G401.6 (cell line): Measurements from ENCODE around the gene PPP1R3D.
"Not testable (repeated sequence)": the region's sequence is repeated elsewhere in the genome, so short reads cannot be mapped to it uniquely, and the experiment has no call there.

Source experiments
- FAIRE-seq: peaks from 2 replicates; lab custom pipeline; 2012; peaks lifted over from hg19 to GRCh38; lab: Jason Lieb, UNC

The PPP1R3D gene, protein sequence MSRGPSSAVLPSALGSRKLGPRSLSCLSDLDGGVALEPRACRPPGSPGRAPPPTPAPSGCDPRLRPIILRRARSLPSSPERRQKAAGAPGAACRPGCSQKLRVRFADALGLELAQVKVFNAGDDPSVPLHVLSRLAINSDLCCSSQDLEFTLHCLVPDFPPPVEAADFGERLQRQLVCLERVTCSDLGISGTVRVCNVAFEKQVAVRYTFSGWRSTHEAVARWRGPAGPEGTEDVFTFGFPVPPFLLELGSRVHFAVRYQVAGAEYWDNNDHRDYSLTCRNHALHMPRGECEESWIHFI

GRCh38 chr20:59940129-59940955, at the start of gene PPP1R3D, which contains the start of gene FAM217B:
PPP1R3D (minus strand) TSS chr20:59940305; CDS start chr20:59939931, 374 bp downstream.
FAM217B (plus strand) TSS chr20:59940389; CDS start chr20:59943944, 3,555 bp downstream.
- no peak for FAIRE-seq

- no peak for FAIRE-seq
These were observed 48.0 kb upstream of the PPP1R3D start for GRCh38 chr20:59988141-59988540.

GRCh38 chr20:59987135-59987534, 47.0 kb upstream of the PPP1R3D start:
- FAIRE-seq, result no peak

- no peak for FAIRE-seq
These were observed 45.8 kb upstream of the PPP1R3D start for GRCh38 chr20:59985864-59986263.

DNA sequence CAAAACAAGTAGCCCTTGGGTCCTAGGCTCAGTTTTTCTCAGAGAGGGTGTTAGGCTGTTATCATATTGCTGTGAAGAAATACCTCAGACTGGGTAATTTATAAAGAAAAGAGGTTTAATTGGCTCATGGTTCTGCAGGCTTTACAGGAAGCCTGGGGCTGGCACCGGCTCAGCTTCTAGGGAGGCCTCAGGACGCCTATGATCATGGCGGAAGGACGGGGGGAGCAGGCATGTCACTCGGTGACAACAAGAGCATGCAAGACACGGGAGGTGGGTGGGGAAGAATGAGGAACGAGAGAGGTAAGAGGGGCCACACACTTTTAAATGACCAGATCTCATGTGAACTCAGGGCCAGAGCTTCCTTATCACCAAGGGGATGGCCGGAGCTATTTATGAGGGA, 45.1 kb upstream of the PPP1R3D start:
- no peak for FAIRE-seq

GRCh38 chr20:59984541-59984940, 44.4 kb upstream of the PPP1R3D start:
- FAIRE-seq, result no peak

GRCh38 chr20:59983076-59983475, 43.0 kb upstream of the PPP1R3D start:
- FAIRE-seq, result no peak

GRCh38 chr20:59977086-59977485, 37.0 kb upstream of the PPP1R3D start:
- FAIRE-seq, result no peak

DNA sequence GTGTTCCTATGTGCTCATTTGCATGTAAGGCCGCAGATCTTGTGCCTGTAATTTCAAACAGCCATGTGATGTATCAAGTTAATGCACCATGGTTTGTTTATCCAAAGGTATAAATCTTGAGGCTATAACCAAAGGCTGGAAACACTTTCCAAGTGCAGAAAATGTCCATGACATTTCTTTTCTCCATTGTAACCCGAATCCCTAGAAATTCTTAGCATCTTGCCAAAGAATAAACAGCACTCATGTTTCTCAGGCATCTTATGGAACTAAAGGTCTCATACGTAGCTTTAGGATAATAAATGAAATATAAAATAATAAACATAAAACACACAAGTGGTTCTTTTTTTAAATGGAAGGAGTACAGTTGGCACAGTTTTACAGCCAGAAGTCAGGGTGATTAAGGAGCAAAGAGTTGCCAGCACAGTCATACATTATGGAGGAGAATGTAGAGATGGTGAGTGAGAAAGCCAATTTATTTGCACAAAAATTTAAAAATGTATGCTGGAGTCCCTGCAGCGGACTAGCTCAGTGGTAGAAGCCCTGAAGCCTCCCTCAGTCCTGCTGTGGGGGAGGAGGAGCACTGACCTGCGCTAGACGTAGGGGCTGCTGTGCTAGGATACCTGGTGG, 36.2 kb upstream of the PPP1R3D start:
- no peak for FAIRE-seq

DNA sequence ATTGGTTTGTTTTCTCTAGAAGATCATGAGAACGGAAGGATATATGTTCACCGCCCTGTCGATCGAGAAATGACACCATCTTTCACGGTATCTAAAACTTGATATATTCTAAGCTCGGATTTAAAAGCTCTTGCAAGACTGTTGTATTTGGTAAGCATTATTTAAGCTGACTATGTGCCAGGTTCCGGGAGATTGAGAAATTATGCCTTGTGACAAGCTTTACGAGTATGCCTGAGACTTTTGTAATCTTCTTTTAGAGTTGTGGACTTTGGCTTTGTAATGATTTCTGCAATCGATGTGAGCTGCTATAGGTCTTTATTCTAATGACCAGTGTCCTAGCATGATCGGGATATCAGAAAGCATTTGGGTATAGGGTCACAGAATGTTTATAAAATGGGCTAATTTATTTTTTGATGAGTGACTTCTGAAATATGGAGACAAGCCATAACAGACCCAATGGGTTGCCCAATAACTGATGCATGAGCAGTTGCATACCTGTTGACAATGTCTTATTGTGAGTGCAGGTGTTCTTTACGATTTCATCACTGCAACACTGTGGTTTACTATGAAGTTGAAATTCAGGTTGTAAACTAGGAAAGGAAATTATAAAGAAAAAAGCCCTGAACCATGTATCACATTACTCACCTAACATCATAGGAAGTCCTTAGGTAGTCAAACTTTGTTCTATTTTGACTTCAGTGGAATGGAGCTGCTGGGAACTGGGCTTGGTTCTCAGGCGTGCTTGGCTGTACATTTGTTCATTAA, 32.1 kb upstream of the PPP1R3D start:
- no peak for FAIRE-seq

DNA sequence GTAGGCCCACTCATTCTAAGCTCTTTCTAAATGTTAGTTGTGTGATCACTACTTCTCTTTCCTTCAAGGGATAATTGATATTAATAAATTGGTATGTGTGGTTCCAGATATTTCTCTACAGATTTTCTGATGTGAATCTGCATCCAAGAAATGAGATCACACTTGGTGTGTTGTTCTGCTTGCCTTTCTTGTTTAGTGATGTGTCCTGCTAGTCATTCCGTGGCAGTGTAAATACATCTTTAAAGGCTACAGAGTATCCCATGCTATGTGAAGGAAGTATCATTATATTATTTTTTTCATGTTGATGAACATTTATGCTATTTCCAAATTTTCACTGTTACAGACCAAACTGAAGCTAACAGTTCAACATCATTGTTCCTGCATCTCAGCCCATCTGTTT, 31.3 kb upstream of the PPP1R3D start:
- no peak for FAIRE-seq

GRCh38 chr20:59966428-59966827, 26.3 kb upstream of the PPP1R3D start:
- no peak for FAIRE-seq

DNA sequence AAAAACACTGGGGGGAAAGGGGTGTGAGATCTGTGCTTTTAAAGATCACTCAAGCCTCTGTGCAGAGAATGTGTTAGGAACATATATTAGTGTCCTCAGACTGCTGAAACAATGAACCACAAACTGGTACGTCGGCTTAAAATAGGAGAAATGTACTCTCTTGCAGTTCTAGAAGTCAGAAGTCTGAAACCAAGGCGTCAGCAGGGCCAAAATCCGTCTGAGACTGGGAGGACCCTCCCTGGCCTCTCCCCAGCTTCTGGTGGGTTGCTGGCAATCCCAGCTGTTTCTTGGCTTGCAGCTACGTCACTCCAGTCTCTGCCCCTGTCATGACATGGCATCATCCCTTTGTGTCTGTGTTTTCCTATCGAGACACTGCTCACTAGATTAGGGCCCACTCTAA, 22.1 kb upstream of the PPP1R3D start:
- no peak for FAIRE-seq

DNA sequence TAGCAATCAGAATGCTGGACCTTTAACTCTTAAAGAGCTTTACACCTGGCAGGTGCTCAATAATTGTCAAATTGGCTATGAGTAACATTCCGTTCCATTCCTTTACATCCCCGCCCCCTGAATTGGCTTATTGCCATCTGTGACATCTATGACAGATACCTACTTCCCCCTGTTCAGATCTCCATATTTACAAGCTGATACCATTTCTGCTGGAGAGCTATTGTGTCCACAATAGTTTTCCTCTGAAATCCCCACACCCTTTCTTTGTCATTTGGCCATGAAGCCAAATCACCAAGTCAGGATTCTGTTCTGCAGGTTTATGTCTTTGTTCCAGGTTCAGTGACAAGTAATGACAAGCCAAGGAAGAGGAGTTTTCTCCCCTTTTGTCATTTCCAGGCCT, 21.3 kb upstream of the PPP1R3D start:
- no peak for FAIRE-seq

- no peak for FAIRE-seq
These were observed 18.5 kb upstream of the PPP1R3D start for GRCh38 chr20:59958626-59959025.

- FAIRE-seq, result no peak
These were observed 18.0 kb upstream of the PPP1R3D start, which contains the start of gene CDH26 for GRCh38 chr20:59958123-59958522. CDH26 (plus strand) TSS chr20:59958423; CDS start chr20:59958727, 304 bp downstream.

DNA sequence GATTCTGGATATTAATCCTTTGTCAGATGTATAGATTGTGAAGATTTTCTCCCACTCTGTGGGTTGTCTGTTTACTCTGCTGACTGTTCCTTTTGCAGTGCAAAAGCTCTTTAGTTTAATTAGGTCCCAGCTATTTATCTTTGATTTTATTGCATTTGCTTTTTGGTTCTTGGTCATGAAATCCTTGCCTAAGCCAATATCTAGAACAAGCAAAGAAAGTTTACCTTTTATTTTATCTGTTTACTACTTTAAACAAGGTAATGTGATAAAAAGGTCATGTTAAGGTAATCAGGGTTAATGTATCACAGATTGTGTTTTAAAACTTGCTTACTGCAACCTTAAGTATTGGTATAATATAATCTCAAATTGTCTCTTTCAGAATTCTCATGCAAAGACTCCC, 17.5 kb upstream of the PPP1R3D start:
- FAIRE-seq, result not testable (repeated sequence)

- FAIRE-seq, result no peak
These were observed 15.2 kb upstream of the PPP1R3D start for GRCh38 chr20:59955131-59955796.

DNA sequence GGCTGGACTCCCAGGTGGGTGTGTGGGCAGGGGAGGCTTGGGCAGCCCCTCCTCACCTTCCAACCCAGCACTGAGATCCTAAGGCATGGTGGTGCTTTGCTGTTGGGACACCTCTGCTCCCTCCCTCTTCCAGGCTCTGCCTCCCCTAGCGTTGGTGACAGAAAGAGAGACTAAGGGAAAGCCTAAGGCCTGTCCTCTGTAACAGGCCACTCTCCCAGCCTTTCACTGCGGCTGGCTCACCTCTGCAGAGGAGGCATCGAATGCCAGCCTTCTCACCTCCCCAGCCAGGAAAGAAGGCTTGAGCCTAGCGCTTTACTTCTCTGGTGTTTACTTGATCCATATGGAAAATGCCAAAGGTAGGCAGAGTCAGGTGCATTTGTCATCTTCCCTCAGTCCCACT, 14.6 kb upstream of the PPP1R3D start:
- FAIRE-seq, result no peak

DNA sequence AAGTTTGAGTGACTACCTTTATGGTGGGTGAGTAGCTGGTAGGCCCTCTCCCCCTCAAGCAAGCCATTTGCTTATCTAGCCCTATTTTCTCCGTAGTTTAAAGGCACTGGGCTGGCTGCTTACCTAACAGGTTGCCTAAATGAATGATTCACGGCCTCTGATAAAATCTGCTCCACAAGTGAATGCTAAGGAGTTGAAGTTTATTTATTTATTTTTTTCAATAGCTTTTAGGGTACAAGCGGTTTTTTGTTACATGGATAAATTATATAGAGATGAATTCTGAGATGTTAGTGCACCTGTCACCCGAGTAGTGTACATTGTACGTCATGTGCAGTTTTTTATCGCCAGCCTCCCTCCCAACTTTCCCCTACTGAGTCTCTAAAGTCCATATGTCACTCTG, 9.8 kb upstream of the PPP1R3D start:
- no peak for FAIRE-seq

DNA sequence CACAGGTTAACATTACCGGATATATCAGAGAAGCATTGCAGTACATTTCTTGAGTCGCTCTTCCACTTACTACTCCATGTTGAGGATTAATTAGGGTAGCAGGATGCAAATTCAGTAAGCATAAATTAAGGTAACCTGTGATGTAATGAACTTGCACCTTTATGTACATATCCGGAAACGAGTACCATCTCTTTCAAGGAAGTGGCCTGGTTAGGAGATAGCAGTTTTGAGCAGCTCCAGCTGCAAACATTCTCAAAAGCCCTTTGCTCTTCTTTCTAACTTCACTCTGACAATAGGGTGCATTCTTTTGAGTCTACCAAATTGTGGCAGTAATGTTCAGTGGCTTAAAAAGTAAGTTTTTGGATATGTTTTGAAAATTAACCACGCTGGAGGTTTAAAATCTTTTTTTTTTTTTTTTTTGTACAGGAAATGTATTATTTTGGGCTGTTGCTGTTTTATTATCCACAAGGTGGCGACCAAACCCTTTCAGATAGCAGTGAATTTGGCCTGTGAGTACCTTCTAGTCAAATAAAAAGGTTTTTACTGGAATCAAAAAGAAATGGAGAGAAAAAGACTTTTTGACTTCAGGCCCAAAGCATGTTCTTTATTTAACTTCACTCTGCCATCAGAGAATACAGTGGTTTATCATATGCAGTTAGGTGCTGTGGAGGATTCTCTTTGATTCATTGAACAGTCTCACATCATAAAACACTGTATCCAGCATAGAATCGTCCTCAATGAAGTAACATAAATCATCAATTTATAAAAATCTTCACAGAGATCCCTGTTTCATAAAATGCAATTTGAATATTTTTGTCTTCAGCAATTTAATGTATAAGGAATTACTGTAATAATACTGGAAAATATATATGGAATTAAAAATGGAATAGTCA, 9.0 kb upstream of the PPP1R3D start:
- peak; percentile 93 for FAIRE-seq
